Renal cortical epithelial cell (primary cell): ENCODE results near the gene SUPT7L. TPM values are rescaled to one million over a fixed set of nuclear protein-coding genes. Genes with fewer than 3 reads are reported as not detected.
"Not testable (repeated sequence)": the region's sequence is repeated elsewhere in the genome, so short reads cannot be mapped to it uniquely, and the experiment has no call there.

Experiments
- DNase-seq: peaks from one replicate; pipeline ENCODE4 v3.0.0-alpha.2; 2011; ENCODE audit warnings: low read depth
- total RNA-seq: library from RNA; depleted of rRNA; stranded (reverse); fragments of >200 nt; gene quantifications from 2 replicates; pipeline ENCODE4 v1.2.3, GENCODE V29; 2014

Gene SUPT7L
- total RNA-seq, 1 donor from 2014 or later = 31.9 TPM

DNA sequence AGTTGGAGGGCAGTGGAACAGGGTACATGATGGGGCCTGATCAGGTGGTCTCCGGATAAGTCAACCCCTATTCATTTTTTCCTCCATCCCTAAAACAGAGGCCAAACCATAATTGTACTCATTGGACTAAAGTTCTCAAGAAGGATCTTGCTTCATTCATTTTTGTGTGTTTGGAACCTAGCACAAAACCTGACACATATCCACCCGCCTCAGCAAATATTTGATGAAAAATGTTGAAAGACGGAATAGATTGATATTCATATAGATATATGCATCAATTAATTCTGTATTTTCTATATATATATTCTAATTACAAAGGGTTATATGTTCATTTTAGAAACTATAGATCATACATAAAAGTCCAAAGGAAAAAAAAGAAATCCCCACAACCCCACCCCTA lies 22.2 kb upstream of the SUPT7L start:
- DNase-seq = no peak

DNA sequence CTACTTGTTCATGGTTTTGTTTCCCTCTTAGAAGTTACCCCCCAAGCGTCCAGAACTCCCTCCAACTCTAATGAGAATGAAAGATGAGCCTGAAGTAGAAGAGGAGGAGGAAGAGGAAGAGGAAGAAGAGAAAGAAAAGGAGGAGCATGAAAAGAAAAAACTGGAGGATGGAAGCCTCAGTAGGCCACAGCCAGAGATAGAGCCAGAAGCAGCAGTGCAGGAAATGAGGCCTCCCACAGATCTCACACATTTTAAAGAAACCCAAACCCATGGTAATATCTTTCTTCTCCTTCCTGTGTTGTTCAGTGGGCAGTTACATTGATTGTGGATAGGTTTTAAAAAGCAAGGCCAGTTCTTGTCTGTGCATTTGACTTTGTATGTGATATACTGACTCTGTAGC lies 21.6 kb upstream of the SUPT7L start:
- not testable (repeated sequence) for DNase-seq

DNA sequence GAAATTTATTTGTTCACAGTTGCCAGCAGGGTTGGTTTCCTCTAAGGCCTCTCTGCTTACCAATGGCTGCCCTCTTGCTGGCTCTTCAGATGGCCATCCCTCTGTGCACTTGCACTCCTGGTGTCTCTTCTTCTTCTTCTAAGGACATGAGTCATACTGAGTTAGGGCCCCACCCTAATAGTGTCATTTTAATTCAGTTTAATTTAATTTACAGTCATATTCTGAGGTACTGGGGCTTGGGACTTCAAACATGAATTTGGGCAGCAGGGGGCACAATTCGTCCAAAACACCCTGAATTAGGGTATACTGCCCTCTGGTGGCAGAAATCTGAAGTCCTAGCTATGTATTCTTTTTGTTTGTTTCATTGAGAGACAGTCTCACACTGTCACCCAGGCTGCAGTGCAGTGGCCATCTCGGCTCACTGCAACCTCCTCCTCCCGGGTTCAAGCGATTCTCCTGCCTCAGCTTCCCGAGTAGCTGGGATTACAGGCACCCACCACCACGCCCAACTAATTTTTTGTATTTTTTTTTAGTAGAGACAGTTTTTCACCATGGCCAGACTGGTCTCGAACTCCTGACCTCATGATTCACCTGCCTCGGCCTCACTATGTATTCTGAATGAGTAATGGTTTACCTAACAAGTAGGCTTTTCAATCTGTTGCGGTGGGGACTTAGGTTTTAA lies 20.1 kb upstream of the SUPT7L start:
- DNase-seq = peak; percentile 93

DNA sequence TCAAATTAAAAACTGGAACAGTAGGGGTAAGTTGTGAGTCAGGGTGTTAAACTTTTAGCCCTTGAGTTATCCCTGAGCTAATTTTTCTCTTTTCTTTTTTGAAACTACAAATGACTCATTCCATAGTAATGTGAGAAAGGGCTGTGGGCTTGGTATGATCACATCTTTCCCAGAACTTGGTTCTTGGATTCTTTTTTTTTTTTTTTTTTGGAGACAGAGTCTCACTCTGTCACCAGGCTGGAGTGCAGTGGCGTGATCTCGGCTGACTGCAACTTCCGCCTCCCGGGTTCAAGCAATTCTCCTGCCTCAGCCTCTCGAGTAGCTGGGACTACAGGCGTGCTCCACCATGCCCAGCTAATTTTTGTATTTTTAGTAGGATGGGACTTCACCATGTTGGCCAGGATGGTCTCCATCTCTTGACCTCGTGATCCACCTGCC lies 18.9 kb upstream of the SUPT7L start:
- peak; percentile 99 for DNase-seq

DNA sequence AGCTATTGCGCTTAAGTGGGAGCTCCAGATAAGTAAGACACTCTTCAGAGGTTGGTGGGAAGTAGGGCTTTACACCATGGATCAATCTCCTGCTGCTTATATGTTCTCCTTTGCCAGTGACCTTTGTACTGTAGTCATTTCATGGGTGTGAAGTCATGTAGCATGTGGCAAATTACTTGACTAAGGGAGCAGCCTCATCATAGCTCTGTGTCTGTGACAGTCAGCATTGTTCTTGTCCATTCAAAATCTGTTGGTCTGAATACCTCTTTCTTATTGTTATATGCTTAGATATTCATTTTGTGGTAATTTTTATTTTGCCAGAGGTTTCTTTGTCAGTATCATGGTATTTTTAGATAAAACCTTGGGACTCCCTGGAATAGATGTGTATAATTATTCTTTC lies 18.4 kb upstream of the SUPT7L start:
- DNase-seq = peak; percentile 84

DNA sequence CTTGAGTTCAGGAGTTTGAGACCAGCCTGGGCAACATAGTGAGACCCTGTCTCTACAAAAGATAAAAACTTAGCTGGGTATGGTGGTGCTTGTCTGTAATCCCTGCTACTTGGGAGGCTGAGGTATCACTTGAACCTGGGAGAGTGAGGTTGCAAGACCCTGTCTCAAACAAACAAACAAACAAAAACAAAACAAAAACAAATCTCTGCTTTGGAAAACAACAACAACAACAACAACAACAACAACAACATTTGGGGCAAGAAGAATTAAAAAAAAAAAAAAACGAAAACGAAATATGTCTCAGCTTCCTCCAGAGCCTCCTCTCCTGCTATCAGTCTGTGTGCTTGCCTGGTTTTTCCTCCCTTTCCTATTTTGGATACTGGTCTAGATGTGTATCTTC lies 17.2 kb upstream of the SUPT7L start:
- no peak for DNase-seq

DNA sequence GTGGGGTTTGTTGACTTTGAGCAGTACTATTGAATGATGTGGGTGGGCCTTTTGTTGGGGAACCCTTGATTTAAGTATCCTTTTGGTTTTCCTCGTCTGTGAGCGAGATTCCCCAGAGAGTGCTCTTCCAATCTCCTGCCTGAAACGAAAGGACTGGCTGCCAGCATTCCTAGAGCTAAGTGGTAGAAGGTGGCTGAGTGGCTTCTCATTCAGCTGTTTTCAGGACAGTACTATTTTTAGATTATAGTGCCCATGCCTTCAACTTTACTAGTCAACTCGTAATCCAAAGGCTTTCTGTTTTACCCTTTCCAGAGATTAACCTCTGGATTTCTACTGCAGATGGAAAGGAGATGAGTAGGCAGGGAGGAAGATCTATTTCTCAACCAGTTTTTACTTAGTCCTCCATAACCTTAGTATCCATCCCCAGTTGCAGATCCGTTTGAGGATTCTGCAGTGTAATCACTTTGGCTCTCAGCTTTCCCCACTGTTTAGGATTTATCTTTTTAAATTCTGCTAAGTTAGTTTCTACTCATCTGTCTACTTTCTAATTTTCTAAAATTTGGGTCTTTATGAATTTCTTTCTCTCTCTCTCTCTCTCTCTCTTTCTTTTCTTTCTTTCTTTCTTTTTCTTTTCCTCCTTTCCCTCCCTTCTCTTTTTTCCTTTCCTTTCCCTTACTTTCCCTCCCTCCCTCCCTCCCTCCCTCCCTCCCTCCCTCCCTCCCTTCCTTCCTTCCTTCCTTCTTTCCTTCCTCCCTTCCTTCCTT lies 9.5 kb upstream of the SUPT7L start:
- no peak for DNase-seq

DNA sequence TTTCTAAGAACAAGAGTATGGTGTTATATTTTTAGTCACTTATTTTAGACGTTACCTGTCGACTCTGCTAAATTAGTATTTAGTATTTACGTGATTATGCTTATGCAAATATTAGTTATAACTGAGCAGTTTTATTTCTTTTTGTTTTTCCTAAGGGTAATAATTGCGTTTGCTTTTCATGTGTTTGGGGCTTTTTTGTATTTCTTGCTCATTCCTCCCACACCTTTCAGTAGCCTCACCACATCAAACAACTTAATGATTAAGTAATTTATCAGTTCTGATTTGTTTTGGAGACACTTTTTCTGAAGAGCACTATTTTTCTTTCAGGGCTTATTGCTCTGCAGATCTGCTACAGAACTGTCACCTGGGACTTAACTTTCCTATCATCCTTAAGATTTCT lies 7.8 kb upstream of the SUPT7L start:
- DNase-seq = no peak

DNA sequence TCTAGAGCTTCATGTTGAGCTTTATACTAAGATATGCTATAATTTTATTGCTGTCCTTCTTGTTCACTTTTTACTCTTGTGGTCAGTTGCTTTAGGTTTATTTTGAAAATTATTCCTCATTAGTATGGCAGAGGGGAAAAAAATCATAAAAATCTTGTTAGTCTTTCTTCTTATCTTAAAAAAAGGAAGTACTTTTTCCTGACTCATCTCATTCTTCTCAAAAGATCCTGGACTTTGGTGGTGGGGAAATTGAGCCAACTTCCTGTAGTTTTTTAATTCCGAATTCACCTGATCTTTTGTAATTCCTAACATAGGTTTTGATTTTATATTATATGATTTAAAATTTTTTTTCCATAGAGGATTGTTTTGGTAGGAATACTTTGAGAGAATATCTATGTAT lies 4.0 kb upstream of the SUPT7L start:
- no peak for DNase-seq

DNA sequence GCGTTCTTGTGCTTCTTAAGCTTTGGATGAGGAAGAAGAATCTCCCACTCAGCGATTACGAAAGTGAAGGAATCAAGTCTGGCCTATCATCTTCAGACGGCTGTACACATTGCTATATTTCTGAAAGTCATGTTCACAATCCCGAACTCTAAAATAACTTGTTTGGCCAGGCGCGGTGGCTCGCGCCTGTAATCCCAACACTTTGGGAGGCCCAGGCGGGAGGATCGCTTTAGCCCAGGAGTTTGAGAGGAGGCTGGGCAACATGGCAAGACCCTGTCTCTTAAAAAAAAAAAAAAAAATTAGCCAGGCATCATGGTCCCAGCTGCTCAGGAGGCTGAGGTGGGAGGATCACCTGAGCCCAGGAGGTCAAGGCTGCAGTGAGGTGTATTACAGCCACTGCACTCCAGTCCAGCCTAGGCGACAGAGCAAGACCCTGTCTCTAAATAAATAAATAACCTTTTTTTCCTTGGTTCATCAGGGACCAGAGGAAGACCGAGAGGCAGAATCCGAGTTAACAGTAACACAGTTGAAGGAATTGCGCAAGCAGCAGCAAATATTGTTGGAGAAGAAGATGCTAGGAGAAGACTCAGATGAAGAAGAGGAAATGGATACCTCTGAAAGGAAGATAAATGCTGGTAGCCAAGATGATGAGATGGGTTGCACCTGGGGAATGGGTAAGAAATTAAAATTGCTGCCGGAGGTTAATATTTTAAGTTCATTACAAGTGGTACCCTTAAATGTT lies 1.4 kb upstream of the SUPT7L start:
- DNase-seq = no peak

DNA sequence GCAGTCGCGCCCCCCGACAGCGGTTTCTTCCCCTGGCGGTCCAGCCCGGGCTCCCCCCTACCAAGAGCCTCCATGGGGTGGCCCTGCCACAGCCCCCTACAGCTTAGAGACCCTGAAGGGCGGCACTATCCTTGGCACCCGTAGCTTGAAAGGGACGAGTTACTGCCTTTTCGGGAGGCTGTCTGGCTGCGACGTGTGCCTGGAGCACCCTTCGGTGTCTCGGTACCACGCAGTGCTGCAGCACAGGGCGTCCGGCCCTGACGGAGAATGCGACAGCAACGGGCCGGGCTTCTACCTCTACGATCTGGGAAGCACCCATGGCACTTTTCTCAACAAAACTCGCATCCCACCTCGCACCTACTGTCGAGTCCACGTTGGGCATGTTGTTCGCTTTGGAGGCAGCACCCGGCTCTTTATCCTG lies 750 bp upstream of the SUPT7L start:
- DNase-seq = no peak

DNA sequence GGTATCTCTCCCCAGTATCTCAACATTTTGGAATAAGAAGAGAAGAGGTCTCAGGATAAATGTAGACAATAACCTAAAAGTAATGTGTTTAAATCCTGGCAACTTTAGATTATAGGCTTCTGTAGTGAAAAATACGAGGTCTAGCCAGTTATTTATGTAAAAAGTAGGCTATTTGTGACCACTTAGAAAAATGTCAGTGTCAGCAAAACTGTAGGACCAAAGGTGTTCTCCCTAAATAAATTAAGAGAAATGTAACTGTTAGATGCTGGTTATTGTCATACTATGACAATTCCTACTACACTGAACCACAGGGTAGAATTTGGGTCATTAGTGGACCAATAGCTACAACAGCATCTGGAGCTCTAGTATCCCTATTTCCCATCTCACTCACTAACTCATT lies 2.0 kb downstream of the SUPT7L start:
- no peak for DNase-seq

DNA sequence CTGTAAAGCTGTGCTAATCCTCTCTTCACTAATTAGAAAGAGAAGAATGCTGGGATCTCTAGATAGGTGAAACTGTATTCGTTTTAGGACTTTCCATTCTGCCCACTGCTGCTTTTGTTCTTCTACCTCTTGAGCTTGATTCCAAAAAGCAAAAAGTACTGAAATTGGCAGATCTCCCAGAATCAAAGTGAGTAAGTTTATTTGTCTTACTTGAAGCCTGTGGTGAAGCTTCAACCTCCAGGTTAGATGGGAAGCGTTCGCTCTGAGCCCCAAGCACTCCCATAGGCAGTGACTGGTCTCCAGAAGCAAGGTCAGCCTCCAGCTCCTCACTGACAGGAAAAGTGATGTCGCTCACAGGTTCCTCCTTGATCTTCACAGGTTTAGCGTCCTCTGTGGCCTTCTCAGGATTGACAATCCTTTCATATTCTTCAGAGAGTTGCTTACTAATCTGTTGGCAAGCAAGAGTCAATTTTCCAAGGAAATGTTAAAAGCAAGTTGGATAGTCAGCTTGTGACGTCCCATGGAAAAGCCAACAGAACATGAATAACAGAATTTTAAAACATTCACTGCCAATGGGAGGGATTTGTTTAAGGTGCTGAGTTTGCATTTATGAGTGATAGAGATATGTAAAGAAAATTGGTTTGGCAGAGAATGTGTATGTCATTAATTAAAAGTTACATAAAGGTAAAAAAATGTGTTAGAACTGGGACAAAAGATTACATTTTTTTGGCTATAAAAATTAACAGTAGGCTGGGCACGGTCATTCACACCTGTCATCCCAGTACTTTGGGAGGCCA lies 8.1 kb downstream of the SUPT7L start:
- peak; percentile 23 for DNase-seq

DNA sequence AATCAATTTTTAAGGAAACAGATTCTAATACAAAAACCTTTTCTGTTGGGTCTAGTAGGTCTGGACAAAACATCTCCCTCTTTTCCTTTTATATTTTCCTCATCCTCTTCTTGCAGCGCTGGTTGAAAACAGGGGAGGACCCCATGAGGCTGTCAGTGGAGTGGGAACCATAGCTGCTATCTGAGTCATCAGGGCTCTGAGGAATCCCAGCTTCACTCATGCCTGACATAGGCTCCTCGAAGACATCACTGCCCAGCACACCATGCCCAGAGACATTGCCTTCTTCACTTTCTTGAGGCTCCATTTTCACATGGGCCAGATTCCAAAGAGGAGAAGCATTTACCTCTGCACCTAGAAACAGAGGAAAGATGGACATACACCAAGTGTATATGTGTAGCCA lies 10.0 kb downstream of the SUPT7L start:
- peak; percentile 80 for DNase-seq

DNA sequence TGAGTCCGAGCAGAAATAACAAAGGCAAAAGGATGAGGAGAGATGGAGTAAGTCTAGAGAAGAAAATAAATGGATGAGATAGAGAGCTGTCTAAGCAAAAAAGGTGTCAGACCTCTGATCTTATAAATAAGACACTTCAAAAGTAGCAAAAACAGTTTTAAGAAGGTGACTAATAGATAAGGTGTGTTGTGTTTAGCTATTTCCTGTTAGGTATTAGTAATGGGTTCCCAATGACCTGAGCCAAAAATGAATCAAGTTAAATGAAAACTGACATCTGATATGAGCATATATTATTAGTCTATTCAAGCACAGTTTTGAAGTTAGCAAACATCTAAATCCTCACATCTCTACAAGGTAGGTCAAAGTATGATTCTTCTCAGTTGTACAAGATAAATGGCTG lies 10.6 kb downstream of the SUPT7L start:
- DNase-seq = no peak

DNA sequence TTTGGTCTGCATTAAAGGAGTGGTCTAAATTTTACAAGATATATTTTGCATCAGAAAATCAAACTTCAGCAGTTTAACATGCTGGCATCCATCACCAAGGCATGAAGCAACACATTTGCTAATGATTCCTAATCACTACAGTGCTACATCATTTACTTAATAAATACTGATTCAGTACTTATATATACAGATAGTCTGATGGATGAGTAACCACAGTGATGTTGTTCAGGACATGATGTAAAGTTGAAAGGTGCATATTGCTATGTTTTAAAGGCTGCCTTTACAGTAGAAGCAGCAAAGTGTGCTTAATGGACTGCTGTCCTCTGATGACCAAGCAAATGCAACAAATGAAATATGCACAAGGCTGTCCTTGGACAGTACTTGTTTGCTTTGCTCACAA lies 11.1 kb downstream of the SUPT7L start:
- DNase-seq = no peak

DNA sequence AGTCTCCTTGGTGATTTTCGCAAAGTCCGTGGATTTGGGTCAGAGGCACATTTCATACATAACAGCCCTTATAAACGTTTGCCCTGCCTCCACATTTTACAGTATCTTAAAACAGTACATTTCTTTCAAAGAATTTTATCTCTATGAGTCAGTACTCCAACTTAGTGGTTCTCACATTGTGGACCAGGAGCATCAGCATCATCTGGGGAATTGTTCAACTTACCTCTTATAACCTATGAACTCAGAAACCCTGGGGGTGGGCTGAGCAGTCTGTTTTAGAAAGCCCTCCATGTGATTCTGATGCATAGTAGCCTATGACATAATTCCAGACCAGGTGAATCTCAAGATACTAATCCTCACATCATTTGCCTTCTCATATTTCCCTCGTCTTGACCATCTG lies 12.4 kb downstream of the SUPT7L start:
- no peak for DNase-seq

DNA sequence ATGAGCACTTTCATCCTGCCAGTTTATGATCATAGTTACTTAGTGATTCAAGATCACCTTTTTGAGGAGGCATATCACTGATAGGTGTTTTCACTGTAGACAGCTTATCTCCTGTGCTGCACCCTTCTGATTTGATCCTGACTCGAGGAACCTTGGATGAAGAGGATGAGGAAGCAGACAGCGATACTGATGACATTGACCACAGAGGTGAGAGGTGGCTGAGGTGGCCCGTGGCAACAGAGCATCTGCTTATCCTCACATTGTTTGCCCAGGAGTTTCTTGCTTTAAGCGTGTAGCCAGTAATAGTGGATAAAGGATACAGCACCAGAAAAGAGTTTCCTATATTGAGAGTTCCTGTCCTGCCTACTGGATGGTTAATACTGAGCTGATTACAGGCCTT lies 15.7 kb downstream of the SUPT7L start:
- DNase-seq = no peak

DNA sequence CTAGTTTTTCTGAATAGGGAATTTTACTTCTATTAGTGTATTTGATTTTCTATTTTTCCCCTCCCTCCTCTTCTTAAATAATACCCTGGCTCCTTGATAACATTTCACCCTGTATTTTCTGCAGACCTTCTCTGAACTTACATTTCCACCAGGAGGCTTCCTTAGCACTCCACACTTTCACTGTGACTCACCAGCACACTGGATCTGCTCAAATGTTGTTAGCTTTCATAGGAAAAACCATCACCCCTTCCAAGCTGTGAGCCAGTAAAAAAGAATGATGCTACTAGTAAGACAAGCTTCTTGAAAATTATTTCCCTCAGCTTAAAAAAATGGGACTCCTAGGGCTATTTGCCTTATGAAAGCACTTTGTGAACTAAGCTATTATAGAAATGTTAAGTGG lies 16.1 kb downstream of the SUPT7L start:
- no peak for DNase-seq

DNA sequence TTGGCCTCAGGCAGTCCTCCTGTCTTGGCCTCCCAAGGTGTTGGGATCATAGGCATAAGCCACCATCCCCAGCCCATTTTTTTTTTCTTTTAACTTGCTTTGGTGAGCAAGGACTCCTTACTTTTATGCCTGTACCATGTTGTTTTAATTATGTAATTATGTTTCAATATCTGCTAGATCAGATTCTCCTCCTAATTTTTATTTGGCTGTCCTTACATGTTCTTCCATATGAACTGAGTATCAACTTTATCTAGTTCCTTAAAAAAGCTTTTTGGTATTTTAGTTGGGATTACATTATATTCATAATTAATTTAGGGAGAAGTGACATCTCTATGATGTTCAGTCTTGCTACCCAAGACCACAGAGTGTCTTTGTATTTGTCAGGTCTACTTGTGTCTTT lies 18.2 kb downstream of the SUPT7L start:
- no peak for DNase-seq

DNA sequence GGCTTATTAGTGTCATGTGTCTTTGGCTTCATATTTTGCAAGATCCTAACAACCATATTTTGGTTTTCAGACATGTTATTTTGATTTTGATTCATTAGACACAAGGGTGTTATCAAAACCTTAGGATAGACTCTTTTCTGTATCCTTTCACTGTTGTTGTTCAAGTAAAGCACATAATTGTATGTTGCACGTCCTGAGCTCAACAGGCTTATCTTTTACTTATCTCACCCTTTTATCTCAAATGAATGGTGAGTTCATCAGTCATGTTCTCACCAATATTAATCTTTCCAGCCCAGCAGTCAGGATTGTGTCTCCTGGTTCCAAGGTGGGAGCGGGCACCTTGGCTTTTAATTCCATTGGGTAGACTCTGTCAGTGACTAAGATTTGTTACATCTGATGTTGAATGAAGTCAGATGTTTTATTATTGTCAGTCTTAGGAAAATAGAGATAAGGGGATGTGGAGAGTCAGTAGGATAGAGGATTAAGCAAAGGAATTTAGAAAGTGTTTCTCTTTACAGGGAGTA lies 22.6 kb downstream of the SUPT7L start:
- no peak for DNase-seq

DNA sequence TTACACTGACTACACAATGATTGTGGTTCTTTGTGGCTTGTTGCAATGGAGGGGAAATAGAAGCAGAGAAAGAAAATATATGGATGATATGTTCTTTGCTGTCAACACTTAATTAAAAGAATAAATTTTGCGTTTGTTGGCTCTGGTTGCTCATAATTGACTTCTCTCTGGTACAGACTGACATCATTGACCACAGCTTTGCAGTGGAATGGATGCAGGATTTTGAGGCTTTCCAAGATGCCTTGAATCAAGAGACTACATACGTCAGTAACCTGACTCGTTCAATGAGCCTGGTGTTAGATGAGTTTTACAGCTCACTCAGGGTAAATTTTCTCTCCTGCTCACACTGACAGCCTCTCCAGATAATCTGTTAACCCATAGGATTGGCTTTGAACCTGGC lies 24.7 kb downstream of the SUPT7L start:
- DNase-seq = peak; percentile 70
